ENCODE results near the gene PAPSS1. TPM values are rescaled to one million over a fixed set of nuclear protein-coding genes. Genes with fewer than 3 reads are reported as not detected.
"Not testable (repeated sequence)": the region's sequence is repeated elsewhere in the genome, so short reads cannot be mapped to it uniquely, and the experiment has no call there.

The PAPSS1 gene
- total RNA-seq, 1 donor from 2014 or later = 55.1 TPM

DNA sequence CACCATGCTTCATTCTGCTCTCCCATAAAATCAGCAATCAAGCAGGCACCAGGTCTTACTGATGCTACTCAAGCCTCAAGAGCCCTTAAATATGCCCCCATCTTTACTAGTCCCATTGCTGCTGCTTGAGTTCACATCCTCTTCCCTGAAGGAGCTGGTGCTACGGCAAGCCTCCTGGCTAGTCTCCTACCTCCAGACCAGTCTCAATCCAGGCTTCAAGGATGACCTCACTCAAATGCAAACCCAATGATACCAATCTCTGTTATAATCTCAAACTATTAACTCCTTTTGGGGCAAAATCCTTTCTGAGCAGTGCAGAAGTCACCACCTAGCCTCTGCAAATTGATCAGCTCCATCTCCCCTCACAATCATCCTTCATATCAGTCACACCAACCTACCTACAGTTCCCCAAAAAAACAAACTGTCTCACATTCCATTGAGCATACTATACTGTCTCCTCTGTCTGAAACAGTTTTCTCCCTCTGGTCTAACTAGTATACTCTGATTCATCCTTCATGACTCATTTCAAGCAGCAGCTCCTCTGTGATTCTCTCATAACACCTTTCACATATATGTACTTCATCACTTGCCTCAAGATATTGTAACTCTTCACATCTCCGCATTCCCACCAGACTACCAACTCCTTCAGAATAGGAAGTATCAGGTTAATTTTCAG lies 30.0 kb downstream of the PAPSS1 start:
- no peak for DNase-seq

DNA sequence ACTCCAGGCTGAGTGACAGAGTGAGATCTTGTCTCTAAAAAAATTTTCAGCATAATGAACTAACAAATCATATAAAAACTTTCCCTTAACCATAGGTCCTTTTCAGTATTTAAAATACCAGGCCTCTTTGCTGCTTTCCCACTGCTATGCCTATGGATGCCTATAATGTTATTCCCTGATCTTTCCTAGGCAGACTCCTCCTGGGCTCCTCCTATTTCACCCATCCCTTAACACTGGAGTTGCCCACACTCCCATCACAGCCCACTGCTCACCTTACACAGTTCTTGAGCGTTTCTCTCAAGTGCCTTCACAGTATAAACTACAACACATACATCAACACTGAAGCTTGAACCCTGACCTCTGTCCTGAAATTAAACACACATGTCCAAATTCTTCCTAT lies 31.6 kb downstream of the PAPSS1 start:
- no peak for DNase-seq

DNA sequence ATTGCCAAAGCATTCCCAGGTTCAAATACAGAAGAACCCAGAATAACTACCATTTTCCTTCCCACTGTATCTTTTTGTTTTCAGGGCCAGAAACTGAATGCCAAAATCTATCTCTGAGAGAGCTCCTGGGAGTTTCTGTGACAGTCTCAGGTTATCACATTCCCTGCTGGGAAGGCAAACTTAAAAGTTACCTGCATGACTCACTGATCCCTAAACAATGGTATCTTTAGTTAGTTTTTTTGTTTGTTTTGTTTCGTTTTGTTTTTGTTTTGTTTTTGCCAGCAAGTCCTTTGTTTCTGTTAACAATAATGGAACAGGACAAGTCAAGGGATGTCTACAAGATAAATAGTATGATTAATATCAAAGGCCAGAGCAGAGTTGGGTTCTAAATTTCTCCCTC lies 34.3 kb downstream of the PAPSS1 start:
- DNase-seq = no peak

DNA sequence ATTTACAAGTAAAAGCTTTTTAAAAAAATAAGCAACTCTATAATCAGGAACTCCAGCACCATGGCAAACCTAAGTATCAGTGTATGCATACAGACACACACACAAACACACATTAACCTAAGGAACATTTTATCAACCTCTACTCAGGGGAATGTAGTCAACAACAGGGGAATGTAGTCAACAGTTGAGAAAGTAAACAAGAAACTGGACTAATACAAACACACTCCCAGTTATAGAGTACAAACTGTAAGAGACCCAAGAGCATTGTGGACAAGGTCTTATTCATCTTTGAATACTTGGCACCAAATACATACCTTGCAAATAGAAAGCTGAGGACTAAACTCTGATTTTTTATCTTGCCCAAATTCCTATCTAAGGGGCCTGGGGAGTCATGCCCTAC lies 36.2 kb downstream of the PAPSS1 start:
- DNase-seq = no peak

DNA sequence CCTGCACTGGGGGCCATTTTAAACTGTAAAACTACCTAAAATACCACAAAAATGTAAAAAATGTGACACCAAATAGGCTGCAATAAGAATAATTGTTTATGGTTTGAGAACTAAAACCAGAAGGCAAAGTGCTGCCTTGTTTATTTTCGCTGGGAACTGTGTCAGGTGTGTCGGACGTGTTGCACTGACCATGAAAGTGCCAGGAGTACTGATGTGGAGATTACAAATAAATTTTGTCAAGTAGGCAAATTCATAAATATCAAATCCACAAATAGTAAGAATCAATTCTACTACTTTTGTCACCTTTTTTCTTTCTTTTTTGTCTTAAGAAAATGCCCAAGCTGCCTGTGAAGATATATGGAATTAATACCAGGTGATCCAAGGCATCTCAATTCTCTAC lies 37.7 kb downstream of the PAPSS1 start:
- no peak for DNase-seq

DNA sequence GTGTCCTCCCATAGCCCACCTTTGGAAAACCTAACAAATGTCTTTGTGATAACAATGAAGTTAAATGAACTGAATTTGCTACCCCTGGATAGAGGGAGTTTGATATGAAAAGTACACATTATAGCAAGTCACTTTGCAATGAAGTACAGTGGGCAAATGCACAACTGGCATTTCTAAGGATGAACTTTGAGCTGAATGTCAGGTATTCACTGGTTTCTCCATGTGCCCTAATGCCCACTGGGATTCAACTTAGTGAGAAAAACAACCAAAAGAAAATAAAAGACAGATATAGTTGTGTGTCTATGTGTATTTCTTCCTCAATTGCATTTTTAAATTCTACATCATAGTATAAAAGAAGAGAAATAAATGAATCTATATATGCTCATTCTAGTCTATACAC lies 51.0 kb downstream of the PAPSS1 start:
- DNase-seq = no peak

DNA sequence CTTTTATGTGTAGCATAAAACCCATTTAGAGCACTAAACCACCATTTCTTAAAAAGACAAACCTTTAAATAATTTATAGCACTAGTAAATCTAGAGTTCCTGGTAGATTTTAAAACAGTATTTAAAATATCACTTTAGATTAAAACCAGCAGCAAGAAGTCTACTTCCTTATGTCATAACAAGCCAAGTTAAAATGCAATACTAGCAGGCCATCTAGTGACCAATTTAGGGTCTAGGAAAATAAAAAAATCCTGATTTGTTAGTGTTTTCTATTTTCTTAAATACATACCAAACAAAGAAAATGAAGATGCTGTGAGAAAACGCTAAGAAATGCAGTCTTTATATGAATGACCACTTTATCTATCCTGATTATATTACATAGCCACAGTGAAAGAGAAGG lies 53.9 kb downstream of the PAPSS1 start:
- peak; percentile 61 for DNase-seq

DNA sequence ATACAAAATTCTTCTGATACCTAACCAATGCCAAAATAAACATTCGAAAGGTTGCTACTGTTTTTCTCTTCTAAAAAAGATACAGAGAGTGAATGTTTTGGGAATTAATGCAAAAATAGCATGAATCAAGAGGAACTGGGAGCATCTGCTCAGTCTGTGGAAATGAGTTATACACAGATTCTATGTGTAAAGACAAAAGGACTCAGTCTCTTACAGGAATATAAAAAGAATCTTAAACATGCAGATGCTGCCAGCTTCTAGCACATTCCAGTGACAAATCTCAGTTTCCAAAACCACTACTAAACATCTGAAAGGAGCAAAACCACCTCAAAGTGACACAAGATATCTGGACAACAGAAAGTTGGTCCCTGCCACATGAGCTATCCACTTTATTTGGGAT lies 55.0 kb downstream of the PAPSS1 start:
- no peak for DNase-seq

DNA sequence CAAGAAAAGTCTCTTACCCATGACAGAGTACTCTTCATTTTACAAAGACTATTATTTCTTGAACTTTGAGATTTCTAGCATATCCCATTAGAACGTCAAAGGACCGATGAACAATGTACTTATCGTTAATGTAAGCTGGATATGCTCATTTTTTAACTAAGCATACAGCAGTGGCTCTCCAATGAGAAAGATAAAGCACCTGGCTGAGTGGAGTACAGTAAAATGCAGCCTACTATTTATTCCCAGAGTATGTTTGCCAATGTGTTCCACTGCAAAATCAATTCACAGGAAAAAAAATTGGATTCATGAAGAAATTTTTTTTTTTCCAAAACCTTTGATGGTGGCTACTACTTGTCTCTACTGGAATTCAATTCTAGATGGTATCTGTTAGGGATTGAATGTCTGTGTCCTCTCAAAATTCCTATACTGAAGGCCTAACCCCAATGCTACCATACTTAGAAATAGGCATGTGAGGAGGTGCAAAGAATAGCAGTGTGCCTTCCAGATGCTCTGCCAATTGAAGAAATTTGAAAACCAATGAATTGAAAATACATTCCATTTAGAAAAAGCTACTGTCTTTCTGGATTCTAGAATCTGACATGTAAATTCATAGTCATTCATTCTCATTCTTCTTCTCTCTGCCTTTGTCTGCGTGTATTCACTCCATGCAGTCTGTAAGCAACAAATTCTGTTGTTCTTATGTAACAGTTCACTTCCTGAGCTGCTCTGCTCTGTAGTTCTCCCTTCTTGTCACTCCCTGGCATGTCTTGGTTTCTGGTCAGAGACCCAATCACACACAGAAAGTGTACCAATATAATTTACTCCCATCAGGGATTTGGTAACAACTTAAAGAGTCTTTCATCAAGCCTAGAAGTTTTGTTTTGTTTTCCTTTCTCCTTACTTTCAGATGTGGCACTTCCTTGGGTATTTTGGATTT lies 61.4 kb downstream of the PAPSS1 start:
- no peak for DNase-seq

DNA sequence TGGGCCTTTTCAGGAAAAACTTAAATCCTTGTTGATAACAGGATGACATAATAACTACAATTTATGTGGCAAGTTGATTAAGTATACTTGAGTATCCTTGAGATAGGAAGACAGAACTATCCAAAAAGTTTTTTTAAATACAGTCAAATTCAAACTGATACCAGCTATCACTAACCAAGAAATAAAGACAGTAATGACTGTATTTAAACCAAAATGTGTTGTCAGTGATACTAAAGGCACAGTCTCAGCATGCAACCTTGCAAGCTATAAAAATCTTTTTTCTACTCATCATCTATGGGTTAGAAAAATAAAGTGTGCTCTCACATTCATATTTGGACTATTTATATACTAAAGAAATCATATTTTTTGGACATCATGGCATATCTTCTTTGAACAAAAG lies 64.7 kb downstream of the PAPSS1 start:
- no peak for DNase-seq

DNA sequence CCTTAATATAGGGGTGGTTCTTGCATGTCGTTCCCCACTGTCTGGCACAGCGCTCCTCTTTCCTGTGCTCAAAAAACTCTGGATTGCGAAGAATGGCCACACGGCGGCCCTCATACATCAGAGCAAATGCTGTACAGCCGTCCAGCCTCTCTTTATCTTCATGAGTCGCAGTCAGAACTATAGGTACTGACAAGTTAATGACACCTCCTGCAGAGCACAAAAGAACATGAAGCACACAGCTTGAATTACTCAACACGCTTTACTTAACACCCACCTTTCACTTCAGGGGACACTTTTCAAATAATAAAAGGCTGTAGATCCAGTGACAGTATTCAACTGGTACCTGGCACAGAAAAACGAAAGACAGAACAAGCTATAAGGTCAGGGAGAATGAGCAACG lies 65.3 kb downstream of the PAPSS1 start:
- no peak for DNase-seq

DNA sequence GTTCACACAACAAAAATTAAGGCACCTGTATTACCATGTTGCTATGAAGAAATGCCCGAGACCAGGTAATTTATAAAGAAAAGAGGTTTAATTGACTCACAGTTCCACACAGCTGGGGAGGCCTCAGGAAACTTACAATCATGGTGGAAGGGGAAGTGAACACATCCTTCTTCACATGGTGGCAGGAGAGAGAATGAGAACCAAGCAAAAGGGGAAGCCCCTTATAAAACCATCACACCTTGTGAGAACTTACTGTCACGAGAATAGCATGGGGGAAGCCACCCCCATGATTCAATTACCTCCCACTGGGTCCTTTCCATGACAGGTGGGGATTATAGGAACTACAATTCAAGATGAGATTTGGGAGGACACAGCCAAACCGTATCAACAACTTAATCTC lies 68.6 kb downstream of the PAPSS1 start:
- DNase-seq = not testable (repeated sequence)

DNA sequence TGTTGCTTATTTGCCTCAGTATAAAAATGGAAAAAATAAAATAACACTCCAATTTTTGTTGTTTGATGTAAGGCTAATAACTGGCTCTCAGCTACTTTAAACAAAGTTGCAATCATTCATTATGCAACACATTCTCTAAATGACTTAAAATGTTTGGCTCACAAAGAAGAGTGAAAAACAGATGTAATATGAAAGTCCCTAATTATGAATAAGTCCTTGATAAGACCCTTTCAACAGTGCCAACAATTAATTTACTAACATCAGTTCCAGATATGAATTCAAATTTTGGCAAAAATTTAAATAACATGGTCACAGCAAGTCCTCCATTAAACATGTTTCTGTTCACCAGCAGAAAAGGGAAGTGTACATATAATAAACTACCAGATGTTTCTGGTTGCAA lies 69.8 kb downstream of the PAPSS1 start:
- DNase-seq = no peak

DNA sequence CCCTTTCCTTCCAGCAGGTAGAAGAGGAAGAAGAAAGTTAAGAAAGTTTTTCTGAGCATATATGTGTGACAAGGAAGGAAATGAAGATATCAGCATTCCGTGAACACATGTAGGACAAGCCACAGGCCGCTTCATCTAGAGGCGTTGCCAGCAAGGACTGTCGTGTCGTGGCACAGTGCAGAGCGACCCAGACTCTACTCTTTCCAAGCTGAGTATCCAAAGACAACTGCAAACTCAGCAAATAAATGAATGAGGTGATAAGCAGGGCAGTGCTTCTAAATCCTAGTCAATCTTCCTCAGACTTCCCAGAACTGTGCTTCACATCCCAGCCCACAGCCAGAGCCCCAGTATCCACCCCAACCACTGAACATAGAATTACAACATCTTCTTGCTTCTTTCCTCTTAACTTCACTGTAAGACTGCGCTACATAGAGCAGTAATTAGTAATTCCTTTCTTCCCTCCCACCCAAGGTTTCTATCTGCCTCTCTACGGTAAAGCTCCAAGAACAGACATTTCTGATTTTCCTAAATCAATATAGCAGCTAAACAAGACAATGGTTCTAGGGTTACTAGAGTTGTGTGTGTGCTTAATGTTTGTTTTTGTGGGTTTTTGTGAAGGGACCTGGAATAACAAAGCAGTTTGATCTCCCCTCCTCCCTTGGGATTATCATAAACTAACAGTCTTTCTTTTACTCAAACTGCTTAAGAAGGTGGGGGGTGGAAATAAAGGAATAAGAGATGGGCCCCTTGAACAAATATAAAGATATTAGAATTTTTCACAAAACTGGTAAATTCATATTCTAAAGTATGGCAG lies 71.6 kb downstream of the PAPSS1 start:
- DNase-seq = no peak

DNA sequence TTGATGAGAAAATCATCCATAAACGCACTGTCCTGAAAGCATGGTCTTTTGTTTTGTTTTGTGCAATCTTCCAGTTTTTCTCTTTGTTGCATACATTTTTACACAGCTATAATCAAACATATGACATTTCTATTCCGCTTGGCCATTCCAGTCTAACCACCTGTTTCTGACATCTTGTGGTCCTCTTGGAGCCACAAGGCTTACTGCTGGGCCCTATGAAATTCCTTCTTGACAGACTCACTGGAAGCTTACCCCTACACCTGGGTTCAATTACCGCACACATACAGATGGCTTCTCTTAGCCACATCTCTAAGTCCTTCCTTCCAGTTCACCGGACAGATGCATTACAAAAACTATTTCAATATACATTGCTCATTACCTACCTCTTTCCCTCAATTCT lies 72.4 kb downstream of the PAPSS1 start:
- no peak for DNase-seq

DNA sequence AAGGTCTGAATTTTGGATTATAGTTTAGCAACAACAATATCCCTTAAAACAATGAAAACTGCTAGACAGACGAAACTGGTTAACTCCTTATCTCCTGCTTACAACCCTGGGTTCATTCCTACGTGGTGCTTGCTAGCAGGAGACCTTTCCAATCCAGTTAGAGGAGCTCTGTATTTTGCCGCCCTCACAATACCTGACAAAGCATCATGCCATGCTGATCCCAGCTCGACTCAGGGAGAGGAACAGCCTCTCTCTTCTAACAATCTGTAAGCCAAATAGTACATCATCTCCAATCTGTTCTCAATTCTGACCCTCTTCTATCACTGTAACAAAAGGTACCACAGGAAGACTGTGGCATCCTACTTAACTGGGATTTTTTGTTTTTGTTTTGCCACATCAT lies 74.4 kb downstream of the PAPSS1 start:
- DNase-seq = no peak

DNA sequence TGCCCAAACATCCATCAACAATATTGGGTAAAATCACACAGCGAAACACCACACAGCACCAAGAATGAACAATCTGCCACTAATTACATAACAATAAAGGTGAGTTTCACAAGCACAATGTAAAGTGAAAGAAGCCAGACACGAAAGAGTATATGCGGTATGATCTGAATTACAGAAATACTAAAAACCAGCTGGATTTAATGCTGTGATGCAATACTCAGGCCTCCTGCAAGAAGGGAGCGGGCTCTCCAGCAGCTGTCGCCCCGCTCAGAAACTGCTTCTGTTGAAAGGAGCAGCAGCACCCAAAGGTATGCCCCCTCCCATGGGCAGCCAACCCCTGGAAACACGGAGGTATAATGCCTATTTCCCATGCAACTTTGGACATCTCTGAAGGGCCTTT lies 77.0 kb downstream of the PAPSS1 start:
- no peak for DNase-seq

DNA sequence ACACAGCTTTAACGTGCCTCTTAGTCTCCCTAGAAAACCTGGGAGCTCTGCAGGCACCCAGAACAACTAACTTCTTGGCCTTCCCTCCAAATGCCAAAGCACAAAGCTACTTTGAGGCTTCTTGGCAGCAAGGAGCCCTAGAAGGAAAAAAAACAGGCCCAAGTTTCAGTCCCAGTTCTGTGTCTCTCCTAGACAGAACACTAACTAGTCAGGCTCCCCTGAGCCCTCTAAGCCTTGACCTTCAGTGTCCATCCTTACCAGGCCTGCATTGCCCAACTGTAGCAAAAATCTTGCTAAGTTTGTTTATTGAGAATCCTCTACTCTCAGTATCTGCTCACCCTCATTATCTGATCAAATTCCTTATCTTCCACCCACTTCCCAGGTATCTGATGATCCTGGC lies 79.2 kb downstream of the PAPSS1 start:
- no peak for DNase-seq

DNA sequence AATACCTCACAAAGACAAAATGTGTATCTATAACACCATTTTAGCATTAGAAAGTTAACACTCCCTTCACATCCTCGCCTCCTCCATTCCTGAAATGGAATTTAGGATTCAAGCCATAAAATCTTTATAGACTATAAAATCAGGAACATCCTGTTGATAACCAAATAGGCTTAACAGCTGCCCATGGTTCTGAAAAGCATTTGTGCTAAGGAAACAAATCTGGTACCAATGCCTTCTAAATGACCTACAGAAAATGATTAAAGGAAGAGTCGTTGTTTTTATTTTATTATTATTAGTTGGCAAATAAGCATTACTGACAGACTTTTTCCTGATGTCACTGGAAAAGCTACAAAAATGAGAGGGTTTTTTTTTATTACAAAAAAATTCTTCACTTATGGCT lies 79.8 kb downstream of the PAPSS1 start:
- peak; percentile 11 for DNase-seq

DNA sequence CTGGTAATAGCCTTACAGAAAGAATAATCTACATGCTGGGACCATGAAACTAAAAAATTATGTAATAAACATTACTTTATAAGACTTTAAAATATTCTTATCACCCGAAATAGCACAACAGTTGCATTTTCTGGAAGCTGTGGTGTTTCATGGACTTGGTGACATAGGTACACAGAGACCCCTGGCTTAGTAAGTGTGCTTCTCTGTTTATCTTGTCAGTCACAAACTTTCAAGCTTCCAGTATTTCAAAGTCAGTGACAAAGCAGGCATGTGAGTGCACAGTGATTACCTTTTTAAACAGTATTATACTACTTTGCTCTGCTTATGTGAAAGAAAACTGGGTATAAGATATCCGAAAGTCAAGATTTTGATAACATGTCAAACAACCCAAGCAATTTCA lies 84.3 kb downstream of the PAPSS1 start:
- DNase-seq = no peak

DNA sequence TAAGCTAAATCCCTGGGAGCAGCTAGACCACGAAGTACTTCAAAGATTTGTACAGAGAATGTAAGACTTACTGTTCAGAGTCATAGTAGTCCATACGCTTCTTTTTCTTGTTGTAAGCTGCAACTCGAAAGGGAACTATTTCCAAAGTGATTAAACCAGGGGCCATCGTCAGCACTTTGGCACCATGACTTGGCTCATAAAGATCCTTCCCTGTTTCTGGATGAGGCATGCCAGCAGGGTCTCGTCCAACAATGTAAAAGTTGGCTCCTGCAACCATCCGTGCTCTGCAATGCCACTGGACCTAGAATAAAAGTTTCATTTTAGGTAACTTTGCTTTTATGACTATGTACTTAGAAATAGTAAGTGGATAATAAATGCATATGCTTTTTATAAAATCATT lies 88.5 kb downstream of the PAPSS1 start:
- DNase-seq = peak; percentile 44

DNA sequence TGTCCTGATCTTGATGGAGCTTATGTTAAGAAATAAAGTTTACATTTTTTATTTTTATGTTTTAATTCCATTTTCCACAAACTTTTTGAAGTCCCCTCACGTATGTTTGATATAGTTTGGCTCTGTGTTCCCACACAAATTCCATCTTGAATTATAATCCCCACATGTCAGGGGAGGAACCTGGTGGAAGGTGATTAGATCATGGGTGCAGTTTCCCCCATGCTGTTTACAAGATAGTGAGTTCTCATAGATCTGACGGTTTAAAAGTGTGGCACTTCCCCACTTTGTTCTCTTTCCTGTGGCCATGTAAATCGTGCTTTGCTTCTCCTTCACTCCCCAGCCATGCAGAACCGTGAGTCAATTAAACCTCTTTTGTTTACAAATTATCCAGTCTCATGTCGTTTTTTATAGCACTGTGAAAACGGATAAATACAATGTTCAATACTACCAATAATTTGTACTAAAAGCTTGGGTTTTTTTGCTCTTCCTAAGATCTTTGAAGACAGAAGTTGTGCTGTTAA lies 89.8 kb downstream of the PAPSS1 start:
- DNase-seq = no peak

DNA sequence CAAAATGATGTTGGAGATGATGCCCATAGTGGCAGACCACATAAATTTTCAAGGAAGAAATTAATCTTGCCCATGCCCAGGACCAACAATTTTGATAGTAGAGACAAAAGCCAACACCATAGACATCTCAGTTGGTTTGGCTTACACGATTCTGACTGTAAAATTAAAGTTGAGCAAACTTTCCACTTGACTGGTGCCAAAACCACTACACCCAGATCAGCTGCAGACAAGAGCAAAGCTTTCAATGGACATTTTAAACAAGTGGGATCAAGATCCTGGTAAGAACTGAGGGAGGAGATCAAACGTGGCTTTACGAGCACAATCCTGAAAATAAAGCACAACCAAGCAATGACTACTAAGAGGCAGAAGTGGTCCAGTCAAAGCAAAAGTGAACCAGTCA lies 90.7 kb downstream of the PAPSS1 start:
- DNase-seq = no peak
